K562 (cell line): ENCODE data around the gene CLCF1. TPM values are rescaled to one million over a fixed set of nuclear protein-coding genes. Genes with fewer than 3 reads are reported as not detected.

Experiments
- ATAC-seq: fragments of 200-7000 bp; cut with Tn5 transposase; 3 replicates; pipeline ENCODE4 v1.9.1; 2020; ENCODE audit warnings: moderate library complexity
- BruUV-seq: library from RNA; stranded (reverse); fragments of 400-500 nt; replicated peaks from 2 replicates; lab custom pipeline; 2021; lab: Mats Ljungman, UMichigan
- CTCF ChIA-PET: fragments of 300-600 bp; formaldehyde crosslinking; extraction: SDS; loops from one replicate; lab custom pipeline; 2021; ENCODE audit warnings: low intra/inter-chr PET ratio; lab: Yijun Ruan, JAX
- POLR2A ChIA-PET: fragments of 300-600, 350-650 bp; sonication (Branson Sonifier 250); formaldehyde crosslinking; extraction: SDS; loops from one replicate; lab custom pipeline; 2021; ENCODE audit warnings: antibody characterized with exemption, inconsistent platforms; lab: Yijun Ruan, JAX
- DNase-seq, 4 experiments: peaks; one replicate each; pipeline versions ENCODE4 v3.0.0 to v3.0.0-alpha.2; 2011 to 2018; ENCODE audit warnings: low spot score in 3 of 4, mixed read lengths in 3 of 4; ENCODE audit errors: extremely low read depth in 1 of 4
- FAIRE-seq: peaks from 2 replicates; lab custom pipeline; 2011; peaks lifted over from hg19 to GRCh38; lab: Jason Lieb, UNC
- H2AFZ ChIP-seq: 2 replicates; pipeline ENCODE4 v1.6.0; 2011; ENCODE audit warnings: low read depth, low read length, control low read depth, inconsistent platforms
- H3K27ac ChIP-seq: fragments of 200-600 bp; 3 replicates; pipeline ENCODE4 v1.8.0; 2011; ENCODE audit warnings: low read depth, mild to moderate bottlenecking, control low read depth, inconsistent platforms, low read length, moderate library complexity, mixed read lengths; ENCODE audit errors: extremely low read depth
- H3K27me3 ChIP-seq, 2 experiments: fragments of 300-600 bp in 1 of 2; 2 replicates in 1 of 2; 3 replicates in 1 of 2; pipeline versions ENCODE4 v1.6.0 to v1.8.0; 2011; ENCODE audit warnings: inconsistent platforms in 2 of 2, low read length in 2 of 2, mild to moderate bottlenecking in 1 of 2, mixed read lengths in 1 of 2, moderate library complexity in 1 of 2; ENCODE audit not compliant: control insufficient read depth in 2 of 2, insufficient read depth in 2 of 2
- H3K36me3 ChIP-seq: fragments of 300-600 bp; 3 replicates; pipeline ENCODE4 v1.8.0; 2011; ENCODE audit warnings: mild to moderate bottlenecking, low read length, inconsistent platforms; ENCODE audit not compliant: control insufficient read depth, insufficient read depth
- H3K4me1 ChIP-seq, 2 experiments: fragments of 200-600 bp in 1 of 2; replicated peaks in 1 of 2; 2 replicates in 1 of 2; 3 replicates in 1 of 2; pipeline versions ENCODE4 v1.5.1 to v1.8.0; 2011; ENCODE audit warnings: inconsistent platforms in 2 of 2, low read length in 2 of 2, mild to moderate bottlenecking in 1 of 2, mixed read lengths in 1 of 2, moderate library complexity in 1 of 2; ENCODE audit not compliant: control insufficient read depth in 2 of 2, insufficient read depth in 2 of 2
- H3K4me2 ChIP-seq: 2 replicates; pipeline ENCODE4 v1.6.1; 2011; ENCODE audit warnings: low read length, control low read depth, inconsistent platforms, mixed read lengths; ENCODE audit not compliant: insufficient read depth
- H3K4me3 ChIP-seq: fragments of 200-600 bp; sonication (generic), shearing (Covaris generic); 2 replicates; pipeline ENCODE4 v1.5.1; 2016; ENCODE audit warnings: control low read depth, inconsistent platforms
- H3K79me2 ChIP-seq: fragments of 200-600 bp; 3 replicates; pipeline ENCODE4 v1.8.0; 2011; ENCODE audit warnings: low read length, inconsistent platforms; ENCODE audit not compliant: control insufficient read depth, insufficient read depth
- H3K9ac ChIP-seq, 2 experiments: 2 replicates each; pipeline versions ENCODE4 v1.6.0 to v1.6.1; 2011; ENCODE audit warnings: low read depth in 2 of 2, low read length in 2 of 2, control low read depth in 1 of 2, inconsistent platforms in 1 of 2, mild to moderate bottlenecking in 1 of 2, mixed read lengths in 1 of 2; ENCODE audit not compliant: insufficient read depth in 1 of 2
- H3K9me1 ChIP-seq: one replicate; pipeline ENCODE4 v1.6.0; 2011; ENCODE audit warnings: inconsistent platforms, mild to moderate bottlenecking, low read length, moderate library complexity; ENCODE audit not compliant: control insufficient read depth, insufficient read depth
- H3K9me3 ChIP-seq: replicated peaks from 2 replicates; pipeline ENCODE4 v1.5.1; 2011; ENCODE audit warnings: low read depth, low read length, inconsistent platforms; ENCODE audit not compliant: control insufficient read depth, insufficient read depth
- H4K20me1 ChIP-seq: replicated peaks from 2 replicates; pipeline ENCODE4 v1.6.1; 2011; ENCODE audit warnings: low read length, inconsistent platforms, mixed read lengths; ENCODE audit not compliant: control insufficient read depth, insufficient read depth
- CHD2 ChIP-seq: IDR thresholded peaks from 2 replicates; pipeline ENCODE4 v1.6.1; 2011; ENCODE audit warnings: low read depth, low read length
- ETV1 ChIP-seq: fragments of 450-650 bp; conservative IDR thresholded peaks from 2 replicates; pipeline ENCODE4 v1.6.1; 2016; ENCODE audit warnings: missing genetic modification characterization, control low read depth, low read depth, missing compliant biosample characterization
- KLF16 ChIP-seq: IDR thresholded peaks from 2 replicates; pipeline ENCODE4 v1.6.1; 2016; ENCODE audit warnings: antibody characterized with exemption
- PTBP1 ChIP-seq: fragments of 200-400 bp; formaldehyde crosslinking; IDR thresholded peaks from 2 replicates; pipeline ENCODE4 v1.6.1; 2017; ENCODE audit warnings: low read depth, low read length
- SIRT6 ChIP-seq: IDR thresholded peaks from one replicate; pipeline ENCODE4 v1.6.1; 2012; ENCODE audit warnings: low read depth, mild to moderate bottlenecking, control low read depth, inconsistent platforms, low read length, moderate library complexity
- U2AF2 ChIP-seq: fragments of 200-400 bp; formaldehyde crosslinking; optimal IDR thresholded peaks from 2 replicates; pipeline ENCODE3; 2017; ENCODE audit warnings: low read depth, mild to moderate bottlenecking, low read length
- ZNF3 ChIP-seq: fragments of 250-450 bp; sonication (Bioruptor Pico); IDR thresholded peaks from 2 replicates; pipeline ENCODE4 v1.5.0; 2021; ENCODE audit warnings: mild to moderate bottlenecking, moderate library complexity
- WGBS: fragments of 100-300 bp; shearing (Covaris generic); methylation state at CpG from one replicate; pipeline ENCODE4 v1.1.6; 2016; ENCODE audit warnings: low coverage, mixed read lengths; ENCODE audit not compliant: insufficient coverage; ENCODE audit errors: missing lambda C conversion rate; 5-methylcytosine and 5-hydroxymethylcytosine counted together
- in situ Hi-C: fragments of 300-500 bp; cut with MboI; formaldehyde crosslinking; loops from 4 replicates; pipeline ENCODE4 v1.15.0; 2018; ENCODE audit warnings: inconsistent platforms, mixed read lengths
- intact Hi-C: fragments of 100-400 bp; cut with micrococcal nuclease; formaldehyde crosslinking; loops from 2 replicates; pipeline ENCODE4 v1.14.2; 2022
- polyA plus RNA-seq, 8 experiments: library from polyadenylated mRNA; depleted of rRNA in 4 of 8; stranded (reverse) in 5 of 8; unstranded in 3 of 8; fragments of >200 nt; fragmentation: Nextera tagmentation in 2 of 8; fragmentation: Illumina TruSeq in 1 of 8; extraction: Ambion mirVana in 2 of 8; extraction: Trizol in 1 of 8; gene quantifications; 2 replicates each; pipeline versions ENCODE4 v1.2.1 to v1.2.3, GENCODE V29; 2011 to 2014; ENCODE audit warnings: inconsistent platforms in 1 of 8, missing spikeins in 1 of 8
- total RNA-seq, 7 experiments: library from RNA; depleted of rRNA in 6 of 7; stranded (reverse); fragments of >200 nt in 6 of 7; fragmentation: Illumina TruSeq in 2 of 7; extraction: Trizol in 2 of 7; gene quantifications; 2 replicates each; pipeline versions ENCODE4 v1.2.1 to v1.2.3, GENCODE V29; 2011 to 2021; ENCODE audit warnings: low replicate concordance in 1 of 7

CLCF1 gene
- total and polyA plus RNA-seq, 9 of the 15 experiments (the other 6 are each of a cell fraction or from before 2014, with no cell fraction given) = 0.49 to 5.8 (median 3.0) TPM

DNA sequence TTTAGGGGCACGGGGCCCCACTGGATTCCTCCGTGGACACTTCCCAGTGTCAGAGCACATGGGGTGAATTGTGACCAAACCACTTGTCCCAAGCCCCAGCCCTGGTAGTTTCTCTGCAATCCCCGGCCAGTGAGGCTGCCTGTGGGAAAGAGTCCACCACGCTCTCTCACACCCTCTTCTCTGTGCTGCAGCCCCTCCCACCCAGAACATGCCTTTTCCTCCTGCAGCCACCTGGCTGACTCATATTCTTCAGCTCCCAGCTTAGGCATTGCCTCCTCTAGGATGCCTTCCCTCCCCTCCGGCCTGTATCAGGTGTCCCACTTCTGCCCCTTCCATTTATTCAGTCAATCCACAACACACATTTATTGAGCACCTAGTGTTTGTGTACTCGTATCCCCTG, 49.5 kb upstream of the CLCF1 start:
- peaks cover 9 to 60% of the 10 kb centered on the region in 2 experiments for H3K4me1 ChIP-seq
- H3K79me2 ChIP-seq = peaks cover 8% of the 10 kb centered on the region; the same call in 1 of the 3 replicates
- no peak overlapping the region for H3K4me2 ChIP-seq
- WGBS = 53% methylated on average over 6 of the region's 6 CpGs
- no TSS peak for BruUV-seq
- H3K36me3 ChIP-seq = no peaks in the 10 kb centered on the region
- H3K27me3 ChIP-seq = no peaks in the 10 kb centered on the region
- FAIRE-seq (no peak), DNase-seq (peak in 1 of 4 experiments; percentile 34), ATAC-seq (no peak)
- peak overlapping the region in 1 of 2 experiments; percentile 73; a peak in 2 of 4 replicates for H3K9ac ChIP-seq
- H3K27ac ChIP-seq = no peak overlapping the region
- ChIA-PET CTCF (no interaction called here), POLR2A (interaction anchor here (0.6 to 2.0 kb wide), 6 partner anchors 10 to 190 kb away, joined by 3 to 9 read pairs (median 4); partner anchors contain the start of genes GSTP1, PPP1CA and PTPRCAP)
- H3K9me3 ChIP-seq = no peaks in the 10 kb centered on the region
- H3K9me1 ChIP-seq = peaks cover 3% of the 10 kb centered on the region
- TF ChIP-seq ETV1 (tag) (no peak), SIRT6 (no peak), U2AF2 (no peak), CHD2 (no peak), PTBP1 (no peak), KLF16 (no peak), ZNF3 (no peak)
- in situ Hi-C loops (no loop called here), intact Hi-C loops (loop anchor here (5.0 kb wide), 1 partner anchor 44 kb away; the partner anchor contains the start of gene TMEM134)
- H4K20me1 ChIP-seq = no peaks in the 10 kb centered on the region
- H2AFZ ChIP-seq = no peak overlapping the region
- H3K4me3 ChIP-seq = no peak overlapping the region
